Mesenchymal stem cell (in vitro differentiated cells and primary cell): ENCODE measurements around the gene CRYBG1.
"Not testable (repeated sequence)": the region's sequence is repeated elsewhere in the genome, so short reads cannot be mapped to it uniquely, and the experiment has no call there.

ENCODE experiments used
- DNase-seq: peaks from one replicate; pipeline ENCODE4 v3.0.0-alpha.2; 2013
- H2AFZ ChIP-seq: one replicate; pipeline ENCODE4 v1.6.1; 2013; ENCODE audit warnings: low read depth, mild to moderate bottlenecking, control low read depth, inconsistent platforms, low read length, moderate library complexity
- H2AK5ac ChIP-seq: 2 replicates; pipeline ENCODE4 v1.6.1; 2013; ENCODE audit warnings: low read length, moderate library complexity, mild to moderate bottlenecking, inconsistent platforms; ENCODE audit not compliant: severe bottlenecking
- H2BK120ac ChIP-seq: one replicate; pipeline ENCODE4 v1.6.1; 2013; ENCODE audit warnings: low read depth, mild to moderate bottlenecking, inconsistent platforms, low read length, moderate library complexity
- H2BK12ac ChIP-seq, 2 experiments: one replicate each; pipeline ENCODE4 v1.6.1; 2013; ENCODE audit warnings: inconsistent platforms in 2 of 2, low read length in 2 of 2, mild to moderate bottlenecking in 2 of 2, moderate library complexity in 2 of 2, control low read depth in 1 of 2
- H2BK15ac ChIP-seq: one replicate; pipeline ENCODE4 v1.6.1; 2013; ENCODE audit warnings: mild to moderate bottlenecking, low read depth, inconsistent platforms; ENCODE audit not compliant: poor library complexity, severe bottlenecking
- H2BK5ac ChIP-seq: 2 replicates; pipeline ENCODE4 v1.6.1; 2013; ENCODE audit warnings: low read depth, mild to moderate bottlenecking, low read length, control low read depth, inconsistent platforms; ENCODE audit not compliant: poor library complexity, severe bottlenecking
- H3K14ac ChIP-seq, 2 experiments: one replicate each; pipeline ENCODE4 v1.6.1; 2013; ENCODE audit warnings: inconsistent platforms in 2 of 2, low read length in 2 of 2, control low read depth in 1 of 2, mild to moderate bottlenecking in 1 of 2, moderate library complexity in 1 of 2
- H3K18ac ChIP-seq, 2 experiments: one replicate each; pipeline ENCODE4 v1.6.1; 2013; ENCODE audit warnings: inconsistent platforms in 2 of 2, low read length in 2 of 2, control low read depth in 1 of 2, low read depth in 1 of 2, mild to moderate bottlenecking in 1 of 2
- H3K23ac ChIP-seq, 2 experiments: one replicate each; pipeline ENCODE4 v1.6.1; 2013; ENCODE audit warnings: inconsistent platforms in 2 of 2, low read length in 2 of 2, mild to moderate bottlenecking in 2 of 2, moderate library complexity in 2 of 2, control low read depth in 1 of 2
- H3K27ac ChIP-seq: 2 replicates; pipeline ENCODE4 v1.5.1; 2013; ENCODE audit warnings: mild to moderate bottlenecking, moderate library complexity, low read length, control low read depth, inconsistent platforms; ENCODE audit not compliant: poor library complexity, severe bottlenecking
- H3K27me3 ChIP-seq, 2 experiments: 2 replicates each; pipeline versions ENCODE4 v1.6.1 to v1.7.0; 2013; ENCODE audit warnings: low read length in 2 of 2, mild to moderate bottlenecking in 2 of 2, moderate library complexity in 2 of 2, control low read depth in 1 of 2, inconsistent platforms in 1 of 2; ENCODE audit not compliant: control insufficient read depth in 1 of 2, insufficient read depth in 1 of 2
- H3K36me3 ChIP-seq, 2 experiments: 2 replicates each; pipeline versions ENCODE4 v1.6.1 to v1.7.0; 2013; ENCODE audit warnings: low read length in 2 of 2, control low read depth in 1 of 2, inconsistent platforms in 1 of 2, low read depth in 1 of 2, mild to moderate bottlenecking in 1 of 2; ENCODE audit not compliant: insufficient read depth in 2 of 2, control insufficient read depth in 1 of 2
- H3K4ac ChIP-seq, 2 experiments: one replicate each; pipeline ENCODE4 v1.6.1; 2013; ENCODE audit warnings: inconsistent platforms in 2 of 2, low read length in 2 of 2, mild to moderate bottlenecking in 2 of 2, moderate library complexity in 2 of 2, control low read depth in 1 of 2, low read depth in 1 of 2
- H3K4me1 ChIP-seq: 2 replicates; pipeline ENCODE4 v1.6.1; 2013; ENCODE audit warnings: low read depth, low read length, control low read depth; ENCODE audit not compliant: control insufficient read depth, insufficient read depth
- H3K4me2 ChIP-seq: 2 replicates; pipeline ENCODE4 v1.6.1; 2013; ENCODE audit warnings: low read length, mild to moderate bottlenecking, inconsistent platforms; ENCODE audit not compliant: poor library complexity, severe bottlenecking
- H3K4me3 ChIP-seq, 2 experiments: 2 replicates each; pipeline versions ENCODE4 v1.5.1 to v1.7.0; 2013; ENCODE audit warnings: low read length in 2 of 2, mild to moderate bottlenecking in 2 of 2, control low read depth in 1 of 2, low read depth in 1 of 2; ENCODE audit not compliant: insufficient read depth in 1 of 2
- H3K79me1 ChIP-seq: replicated peaks from 2 replicates; pipeline ENCODE4 v1.6.1; 2013; ENCODE audit warnings: mild to moderate bottlenecking, control low read depth, low read length, inconsistent platforms; ENCODE audit not compliant: poor library complexity, severe bottlenecking
- H3K9ac ChIP-seq: 2 replicates; pipeline ENCODE4 v1.7.0; 2013; ENCODE audit warnings: mild to moderate bottlenecking, low read length, moderate library complexity
- H3K9me3 ChIP-seq: 2 replicates; pipeline ENCODE4 v1.7.0; 2013; ENCODE audit warnings: mild to moderate bottlenecking, low read length; ENCODE audit not compliant: control insufficient read depth
- H4K8ac ChIP-seq: one replicate; pipeline ENCODE4 v1.6.1; 2013; ENCODE audit warnings: inconsistent platforms, mild to moderate bottlenecking, low read length, moderate library complexity
- H4K91ac ChIP-seq: one replicate; pipeline ENCODE4 v1.6.1; 2013; ENCODE audit warnings: mild to moderate bottlenecking, low read length, inconsistent platforms
- WGBS: methylation state at CpG from one replicate; pipeline ENCODE4 v1.1.7; 2013; ENCODE audit warnings: mixed read lengths; 5-methylcytosine and 5-hydroxymethylcytosine counted together

Gene CRYBG1

GRCh38 chr6:106588937-106589336, 228.4 kb downstream of the CRYBG1 start:
- not testable (repeated sequence) for H2BK15ac ChIP-seq, H3K27ac ChIP-seq, H2BK120ac ChIP-seq, H3K79me1 ChIP-seq, H3K4me1 ChIP-seq, H3K9me3 ChIP-seq, H3K27me3 ChIP-seq, H3K4me3 ChIP-seq, H3K23ac ChIP-seq, H3K14ac ChIP-seq, H3K36me3 ChIP-seq, H2AFZ ChIP-seq, H2AK5ac ChIP-seq, H3K18ac ChIP-seq, H3K4ac ChIP-seq, H3K9ac ChIP-seq, DNase-seq, H3K4me2 ChIP-seq, H4K8ac ChIP-seq, H2BK12ac ChIP-seq, H4K91ac ChIP-seq, H2BK5ac ChIP-seq
- 67% methylated on average over 3 of the region's 5 CpGs for WGBS

- H2BK5ac ChIP-seq: peak overlapping the region; percentile 19
These were observed 230.8 kb downstream of the CRYBG1 start for GRCh38 chr6:106591111-106591825.

GRCh38 chr6:106599440-106599839, 238.9 kb downstream of the CRYBG1 start:
- Histone ChIP-seq H3K4ac (no peak overlapping the region), H3K4me1 (no peaks in the 10 kb centered on the region), H3K4me3 (no peak overlapping the region), H2AFZ (no peak overlapping the region), H3K14ac (no peak overlapping the region), H3K9me3 (no peaks in the 10 kb centered on the region), H3K27ac (no peak overlapping the region), H3K18ac (no peak overlapping the region), H4K91ac (no peak overlapping the region), H2AK5ac (no peak overlapping the region), H3K27me3 (no peaks in the 10 kb centered on the region), H3K23ac (no peak overlapping the region), H3K36me3 (no peaks in the 10 kb centered on the region), H3K9ac (no peak overlapping the region), H3K79me1 (no peaks in the 10 kb centered on the region), H2BK12ac (no peak overlapping the region), H4K8ac (no peak overlapping the region), H2BK120ac (no peak overlapping the region), H2BK5ac (no peak overlapping the region), H2BK15ac (no peak overlapping the region), H3K4me2 (no peak overlapping the region)
- no peak for DNase-seq
- no CpG with 5 or more reads among the region's 2 CpGs for WGBS

More at GRCh38 chr6:106591111-106591825, 230.8 kb downstream of the CRYBG1 start:
- H4K8ac ChIP-seq: no peak overlapping the region
- no peak overlapping the region for H4K91ac ChIP-seq
- peaks cover 4% of the 10 kb centered on the region for H3K4me1 ChIP-seq
- 87% methylated on average over 2 of the region's 3 CpGs for whole genome bisulfite sequencing
- peak overlapping the region; percentile 23 for H2AK5ac ChIP-seq
- H2BK12ac ChIP-seq: no peak overlapping the region
- H3K9me3 ChIP-seq: no peaks in the 10 kb centered on the region
- peak overlapping the region in 1 of 2 experiments; percentile 13 for H3K4me3 ChIP-seq
- peak; percentile 70 for DNase-seq
- no peaks in the 10 kb centered on the region for H3K79me1 ChIP-seq
- H2AFZ ChIP-seq: no peak overlapping the region
- no peak overlapping the region for H3K14ac ChIP-seq
- no peak overlapping the region for H3K4me2 ChIP-seq
- H3K18ac ChIP-seq: peak overlapping the region in 1 of 2 experiments; percentile 11
- H3K27ac ChIP-seq: peak overlapping the region; percentile 86
- H2BK120ac ChIP-seq: peak overlapping the region; percentile 11
- no peak overlapping the region for H3K23ac ChIP-seq
- peak overlapping the region; percentile 16 for H3K9ac ChIP-seq
- peak overlapping the region in 1 of 2 experiments; percentile 30 for H3K4ac ChIP-seq
- no peaks in the 10 kb centered on the region for H3K27me3 ChIP-seq
- H2BK15ac ChIP-seq: no peak overlapping the region
- peaks cover 0 to 4% of the 10 kb centered on the region in 2 experiments for H3K36me3 ChIP-seq

GRCh38 chr6:106600329-106600728, 239.8 kb downstream of the CRYBG1 start:
- Histone ChIP-seq H2BK12ac (no peak overlapping the region), H3K18ac (no peak overlapping the region), H3K79me1 (peaks cover 3% of the 10 kb centered on the region), H3K27ac (no peak overlapping the region), H3K9ac (no peak overlapping the region), H2AFZ (no peak overlapping the region), H3K4ac (no peak overlapping the region), H3K23ac (no peak overlapping the region), H3K4me1 (no peaks in the 10 kb centered on the region), H3K14ac (no peak overlapping the region), H3K9me3 (no peaks in the 10 kb centered on the region), H3K4me3 (no peak overlapping the region), H2AK5ac (no peak overlapping the region), H3K27me3 (no peaks in the 10 kb centered on the region), H2BK5ac (no peak overlapping the region), H2BK120ac (no peak overlapping the region), H4K91ac (no peak overlapping the region), H4K8ac (no peak overlapping the region), H2BK15ac (no peak overlapping the region), H3K36me3 (no peaks in the 10 kb centered on the region), H3K4me2 (no peak overlapping the region)
- DNase-seq: no peak
- WGBS: 94% methylated on average over 1 of the region's 2 CpGs
